Measurements from ENCODE around the gene WWOX. TPM values are rescaled to one million over a fixed set of nuclear protein-coding genes. Genes with fewer than 3 reads are reported as not detected.

Gene WWOX
- total and polyA plus RNA-seq, 2 of the 8 experiments (the other 6 are each of a cell fraction or from before 2014, with no cell fraction given) = 5.4 to 16.7 TPM

DNA sequence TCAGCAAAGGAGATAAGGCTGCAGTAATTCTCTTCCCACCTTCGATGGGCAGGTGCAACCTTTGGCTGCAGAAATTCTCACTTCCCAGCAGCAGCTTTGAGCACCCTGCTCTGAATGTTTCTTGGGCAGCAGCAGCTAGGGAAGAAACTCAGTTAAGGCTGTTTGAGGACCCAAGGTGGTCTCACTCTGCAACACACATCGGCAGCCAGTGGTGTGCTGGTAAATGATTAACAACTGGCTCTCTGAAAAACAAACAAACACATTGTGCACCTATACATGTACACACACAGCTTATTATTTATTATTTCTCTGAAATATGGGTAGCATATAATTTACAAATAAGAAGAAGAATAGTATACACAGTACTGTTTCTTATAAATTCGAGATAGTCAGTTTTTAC, 685.8 kb downstream of the WWOX start:
- no peak for TF ChIP-seq HDAC2 (IDR thresholded peaks at IDR 0.05; ENCODE audit: borderline replicate concordance in 1 of 2, low read depth in 2 of 2, low read length in 2 of 2)
- TF ChIP-seq RBBP5 (IDR thresholded peaks at IDR 0.05; ENCODE audit: borderline replicate concordance, low read depth, low read length) = no peak
- no peak for TF ChIP-seq TEAD4 (IDR thresholded peaks at IDR 0.05; ENCODE audit: low read depth, low read length)
- TF ChIP-seq SP2 (IDR thresholded peaks at IDR 0.05; ENCODE audit: low read length) = no peak
- no peak for TF ChIP-seq TBP (IDR thresholded peaks at IDR 0.05; ENCODE audit: low read depth, low read length)
- H3K4me3 ChIP-seq (ENCODE audit: extremely low read depth in 1 of 4, insufficient read depth in 2 of 4, low read depth in 3 of 4, low read length in 4 of 4) = no peak overlapping the region
- peaks cover 3% of the 10 kb centered on the region; the same call in 1 of the 2 replicates for H3K23me2 ChIP-seq (ENCODE audit: low read depth, low read length)
- H4K8ac ChIP-seq (ENCODE audit: extremely low read depth, insufficient read depth, low read length) = no peak overlapping the region
- H3K27me3 ChIP-seq (replicated peaks in 1 of 4; ENCODE audit: control insufficient read depth in 3 of 4, extremely low read depth in 1 of 4, insufficient read depth in 3 of 4, low read length in 3 of 4) = no peaks in the 10 kb centered on the region
- no peak overlapping the region for H3K14ac ChIP-seq (ENCODE audit: insufficient read length)
- no peak overlapping the region for H3K27ac ChIP-seq (ENCODE audit: low read depth, low read length)
- H3K4ac ChIP-seq (replicated peaks; ENCODE audit: insufficient read length, low read depth, low read length) = no peak overlapping the region
- POLR2A ChIA-PET (ENCODE audit: partially characterized antibody) = no interaction called here
- H4K91ac ChIP-seq (replicated peaks; ENCODE audit: insufficient read length, low read length) = no peak overlapping the region
- no peak overlapping the region for H2AK5ac ChIP-seq (ENCODE audit: low read depth, low read length)
- H4K20me1 ChIP-seq (replicated peaks in 1 of 2; ENCODE audit: control insufficient read depth in 1 of 2, insufficient read depth in 2 of 2, low read length in 2 of 2) = peaks cover 0 to 2% of the 10 kb centered on the region in 2 experiments
- no peak overlapping the region for H4K5ac ChIP-seq (ENCODE audit: insufficient read length, low read depth, low read length)
- H2AFZ ChIP-seq (ENCODE audit: low read length) = no peak overlapping the region
- H3K56ac ChIP-seq (replicated peaks; ENCODE audit: insufficient read length, low read depth, low read length) = no peak overlapping the region
- FAIRE-seq (no peak), DNase-seq (ENCODE audit: low read depth in 1 of 2, low spot score in 2 of 2) (no peak)
- H2BK5ac ChIP-seq (ENCODE audit: low read depth, low read length) = no peak overlapping the region
- H3K23ac ChIP-seq (ENCODE audit: insufficient read length) = no peak overlapping the region
- H3K9ac ChIP-seq (replicated peaks in 1 of 4; ENCODE audit: extremely low read depth in 1 of 4, low read depth in 3 of 4, low read length in 3 of 4) = no peak overlapping the region
- no peaks in the 10 kb centered on the region for H3K79me2 ChIP-seq (ENCODE audit: control insufficient read depth in 1 of 2, insufficient read depth in 2 of 2, low read length in 2 of 2)
- no peak overlapping the region for H2BK15ac ChIP-seq (ENCODE audit: low read length)
- H3K4me2 ChIP-seq (ENCODE audit: insufficient read depth in 1 of 2, low read depth in 2 of 2, low read length in 2 of 2) = no peak overlapping the region
- no peaks in the 10 kb centered on the region for H3K36me3 ChIP-seq (ENCODE audit: control insufficient read depth in 2 of 4, insufficient read depth in 4 of 4, low read length in 3 of 4)
- no peaks in the 10 kb centered on the region for H3K9me3 ChIP-seq (ENCODE audit: insufficient read depth in 2 of 2, low read depth in 1 of 2, low read length in 1 of 2)
- H2BK120ac ChIP-seq (replicated peaks; ENCODE audit: low read depth, low read length) = no peak overlapping the region
- 91% methylated on average over 3 of the region's 3 CpGs; no CpG with 5 or more reads in 1 of the 2 experiments for WGBS, 2 experiments (ENCODE audit: extremely low coverage in 1 of 2, insufficient coverage in 1 of 2, insufficient read length in 1 of 2, insufficient replicate concordance in 2 of 2, low coverage in 1 of 2, low lambda C conversion rate in 2 of 2, missing lambda C conversion rate in 1 of 2)
- H3K18ac ChIP-seq (ENCODE audit: extremely low read depth, low read length) = no peak overlapping the region
- CTCF ChIA-PET (ENCODE audit: partially characterized antibody) = no interaction called here
- H2BK20ac ChIP-seq (ENCODE audit: low read length) = no peak overlapping the region
- no peak overlapping the region for H2BK12ac ChIP-seq (ENCODE audit: low read depth, low read length)
- H3K79me1 ChIP-seq (ENCODE audit: low read depth, low read length) = no peaks in the 10 kb centered on the region
- peaks cover 0 to 2% (median 0%) of the 10 kb centered on the region in 4 experiments; a peak in 1 of 7 replicates for H3K4me1 ChIP-seq (replicated peaks in 1 of 4; ENCODE audit: control insufficient read depth in 3 of 4, insufficient read depth in 4 of 4, low read length in 3 of 4)

Data from H1 (cell line).